Neural crest cell (in vitro differentiated cells): ENCODE data around the gene CBFA2T2. TPM values are rescaled to one million over a fixed set of nuclear protein-coding genes. Genes with fewer than 3 reads are reported as not detected.

Experiments
- DNase-seq: peaks from one replicate; pipeline ENCODE4 v3.0.0; 2021; ENCODE audit warnings: low read depth, mixed read lengths, low spot score
- H3K27ac Mint-ChIP-seq: one replicate; pipeline ENCODE4 v1.8.0; 2021; ENCODE audit warnings: mild to moderate bottlenecking, mixed read lengths; ENCODE audit not compliant: unreplicated experiment
- H3K27me3 Mint-ChIP-seq: 2 replicates; pipeline ENCODE4 v1.8.0; 2021; ENCODE audit warnings: low read depth, mild to moderate bottlenecking, mixed read lengths
- H3K36me3 Mint-ChIP-seq: 2 replicates; pipeline ENCODE4 v1.8.0; 2021; ENCODE audit warnings: low read depth, mild to moderate bottlenecking, mixed read lengths
- H3K4me1 Mint-ChIP-seq: 2 replicates; pipeline ENCODE4 v1.8.0; 2021; ENCODE audit warnings: mixed read lengths
- H3K4me3 Mint-ChIP-seq: one replicate; pipeline ENCODE4 v1.8.0; 2021; ENCODE audit warnings: mild to moderate bottlenecking, mixed read lengths
- H3K9me3 Mint-ChIP-seq: 2 replicates; pipeline ENCODE4 v1.8.0; 2021; ENCODE audit warnings: mixed read lengths
- total RNA-seq: library from RNA; stranded (reverse); gene quantifications from 2 replicates; pipeline ENCODE4 v1.2.1, GENCODE V29; 2021
- TF ChIP-seq, protein P1 (sequence below): fragments of 200-600 bp; sonication (generic); conservative IDR thresholded peaks from 2 replicates; pipeline ENCODE4 v1.5.0; 2021; ENCODE audit warnings: antibody characterized with exemption, mild to moderate bottlenecking

CBFA2T2 gene
- total RNA-seq, 1 donor from 2014 or later: 36.5 TPM

DNA sequence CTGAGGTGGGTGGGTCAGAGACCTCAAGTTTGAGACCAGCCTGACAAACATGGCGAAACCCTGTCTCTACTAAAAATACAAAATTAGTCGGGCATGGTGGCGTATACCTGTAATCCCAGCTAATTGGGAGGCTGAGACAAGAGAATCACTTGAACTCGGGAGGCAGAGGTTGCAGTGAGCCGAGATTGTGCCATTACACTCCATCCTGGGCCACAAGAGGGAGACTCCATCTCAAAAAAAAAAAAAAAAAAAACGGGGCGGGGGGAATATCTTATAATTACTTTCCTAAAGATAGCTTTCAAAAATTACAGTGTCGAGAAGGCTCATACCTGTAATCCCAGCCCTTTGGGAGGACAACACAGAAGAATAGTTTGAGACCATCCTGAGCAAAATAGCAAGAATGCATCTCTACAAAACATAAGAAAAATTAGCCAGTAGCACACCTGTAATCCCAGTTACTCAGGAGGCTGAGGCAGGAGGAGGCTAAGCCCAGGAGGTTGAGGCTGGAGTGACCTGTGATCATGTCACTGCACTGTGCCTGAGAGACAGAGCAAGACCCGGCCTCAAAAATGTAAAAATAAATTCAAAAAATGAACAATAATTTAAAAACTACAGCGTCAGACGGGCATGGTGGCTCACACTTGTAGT, 25.8 kb downstream of the CBFA2T2 start:
- Mint-ChIP-seq H3K4me1 (peaks cover 15% of the 10 kb centered on the region), H3K27ac (no peak overlapping the region)

DNA sequence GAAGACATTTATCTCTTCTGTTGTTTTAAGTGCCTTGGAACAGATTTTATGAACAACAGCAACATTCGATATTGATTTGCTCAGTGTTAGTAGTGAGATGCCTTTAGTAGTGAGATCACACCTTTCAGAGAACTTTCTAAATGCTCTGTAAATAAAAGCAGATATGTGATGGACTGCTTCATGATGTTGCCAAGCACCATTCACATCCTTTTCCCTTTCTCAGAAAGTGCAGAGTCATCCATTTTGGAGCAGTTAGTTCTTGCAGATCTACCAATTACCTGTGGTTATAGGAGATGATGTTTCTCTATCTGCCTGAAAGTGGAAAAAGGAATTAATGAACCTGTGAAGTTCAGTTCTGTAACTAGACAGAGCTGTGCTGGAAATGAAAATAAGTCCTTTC, 27.0 kb downstream of the CBFA2T2 start:
- Mint-ChIP-seq H3K9me3 (no peaks in the 10 kb centered on the region), H3K27me3 (no peaks in the 10 kb centered on the region), H3K4me3 (no peak overlapping the region), H3K27ac (no peak overlapping the region), H3K36me3 (no peaks in the 10 kb centered on the region), H3K4me1 (peaks cover 15% of the 10 kb centered on the region)
- DNase-seq: no peak
- TF ChIP-seq, protein P1, sequence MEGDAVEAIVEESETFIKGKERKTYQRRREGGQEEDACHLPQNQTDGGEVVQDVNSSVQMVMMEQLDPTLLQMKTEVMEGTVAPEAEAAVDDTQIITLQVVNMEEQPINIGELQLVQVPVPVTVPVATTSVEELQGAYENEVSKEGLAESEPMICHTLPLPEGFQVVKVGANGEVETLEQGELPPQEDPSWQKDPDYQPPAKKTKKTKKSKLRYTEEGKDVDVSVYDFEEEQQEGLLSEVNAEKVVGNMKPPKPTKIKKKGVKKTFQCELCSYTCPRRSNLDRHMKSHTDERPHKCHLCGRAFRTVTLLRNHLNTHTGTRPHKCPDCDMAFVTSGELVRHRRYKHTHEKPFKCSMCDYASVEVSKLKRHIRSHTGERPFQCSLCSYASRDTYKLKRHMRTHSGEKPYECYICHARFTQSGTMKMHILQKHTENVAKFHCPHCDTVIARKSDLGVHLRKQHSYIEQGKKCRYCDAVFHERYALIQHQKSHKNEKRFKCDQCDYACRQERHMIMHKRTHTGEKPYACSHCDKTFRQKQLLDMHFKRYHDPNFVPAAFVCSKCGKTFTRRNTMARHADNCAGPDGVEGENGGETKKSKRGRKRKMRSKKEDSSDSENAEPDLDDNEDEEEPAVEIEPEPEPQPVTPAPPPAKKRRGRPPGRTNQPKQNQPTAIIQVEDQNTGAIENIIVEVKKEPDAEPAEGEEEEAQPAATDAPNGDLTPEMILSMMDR: no peak

More for the DNA sequence above, 25.8 kb downstream of the CBFA2T2 start:
- H3K4me3 Mint-ChIP-seq: no peak overlapping the region
- peaks cover under 1% of the 10 kb centered on the region for H3K9me3 Mint-ChIP-seq
- DNase-seq: no peak
- TF ChIP-seq, protein P1: peak; percentile 52
- H3K36me3 Mint-ChIP-seq: peaks cover under 1% of the 10 kb centered on the region
- no peaks in the 10 kb centered on the region for H3K27me3 Mint-ChIP-seq

DNA sequence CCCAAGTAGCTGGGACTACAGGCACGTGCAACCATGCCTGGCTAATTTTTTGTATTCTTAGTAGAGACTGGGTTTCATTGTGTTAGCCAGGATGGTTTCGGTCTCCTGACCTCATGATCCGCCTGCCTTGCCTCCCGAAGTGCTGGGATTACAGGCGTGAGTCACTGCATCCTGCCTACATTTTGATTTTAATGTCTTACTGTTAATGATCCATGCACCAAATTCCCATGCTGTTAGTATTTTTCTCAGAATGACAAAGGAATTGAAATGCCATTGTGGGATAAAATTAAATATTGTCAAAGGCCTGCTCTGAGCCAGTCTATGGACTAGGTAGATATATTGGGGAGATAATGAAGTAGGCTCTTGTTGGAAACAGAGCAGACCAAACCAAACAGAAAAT, 28.2 kb downstream of the CBFA2T2 start:
- H3K9me3 Mint-ChIP-seq: no peaks in the 10 kb centered on the region
- H3K4me3 Mint-ChIP-seq: no peak overlapping the region
- H3K36me3 Mint-ChIP-seq: no peaks in the 10 kb centered on the region
- peaks cover 13% of the 10 kb centered on the region for H3K4me1 Mint-ChIP-seq
- DNase-seq: no peak
- no peaks in the 10 kb centered on the region for H3K27me3 Mint-ChIP-seq
- H3K27ac Mint-ChIP-seq: no peak overlapping the region
- TF ChIP-seq, protein P1: no peak

DNA sequence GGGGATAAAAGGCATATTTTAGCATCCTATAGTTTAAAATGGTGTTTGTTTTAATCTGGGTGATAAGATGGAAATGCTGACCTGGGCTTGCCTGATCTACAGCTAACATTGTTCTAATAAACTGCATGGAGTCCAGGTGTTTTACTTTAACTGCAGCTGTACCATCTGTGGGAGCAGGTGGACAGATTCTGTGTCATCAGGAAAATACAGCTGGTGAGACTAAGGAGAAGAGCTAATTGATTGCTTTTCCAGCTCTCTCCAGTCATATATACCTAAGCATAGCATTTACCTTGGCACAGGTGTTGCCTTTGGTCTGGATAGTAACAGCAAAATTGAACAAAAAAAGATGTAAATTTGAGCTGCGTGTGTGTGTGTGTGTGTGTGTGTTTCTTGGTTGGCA, 31.6 kb downstream of the CBFA2T2 start:
- no peak overlapping the region for H3K27ac Mint-ChIP-seq
- H3K9me3 Mint-ChIP-seq: no peaks in the 10 kb centered on the region
- no peaks in the 10 kb centered on the region for H3K36me3 Mint-ChIP-seq
- TF ChIP-seq, protein P1: no peak
- H3K4me3 Mint-ChIP-seq: no peak overlapping the region
- no peak for DNase-seq
- peaks cover 12% of the 10 kb centered on the region for H3K4me1 Mint-ChIP-seq
- H3K27me3 Mint-ChIP-seq: no peaks in the 10 kb centered on the region

DNA sequence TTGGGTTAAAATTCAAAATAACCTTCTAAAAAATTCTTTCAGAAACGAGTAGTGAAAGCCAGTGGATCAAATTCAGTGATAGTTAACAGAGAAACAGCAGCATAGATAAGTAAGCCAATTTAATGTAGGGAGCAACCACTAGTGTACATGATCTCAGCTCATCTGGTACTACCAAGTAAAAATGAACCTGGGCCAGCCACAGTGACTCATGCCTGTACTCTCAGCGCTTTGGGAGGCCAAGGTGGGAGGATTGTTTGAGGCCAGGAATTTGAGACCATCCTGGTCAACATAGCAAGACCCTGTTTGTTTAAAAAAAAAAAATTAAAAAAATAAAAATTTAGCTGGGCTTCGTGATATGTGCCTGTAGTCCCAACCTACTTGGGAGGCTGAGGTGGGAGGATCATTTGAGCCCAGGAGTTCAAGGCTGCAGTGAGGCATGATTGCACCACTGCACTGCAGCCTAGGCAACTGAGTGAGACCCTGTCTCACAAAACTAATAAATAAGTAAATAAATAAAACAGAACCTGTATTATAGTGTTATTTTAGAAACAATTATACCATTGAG, 32.4 kb downstream of the CBFA2T2 start:
- TF ChIP-seq, protein P1: no peak
- H3K4me1 Mint-ChIP-seq: peaks cover 4% of the 10 kb centered on the region
- no peaks in the 10 kb centered on the region for H3K9me3 Mint-ChIP-seq

More for the DNA sequence above, 32.4 kb downstream of the CBFA2T2 start:
- no peak for DNase-seq
- H3K4me3 Mint-ChIP-seq: no peak overlapping the region
- H3K27me3 Mint-ChIP-seq: no peaks in the 10 kb centered on the region
- H3K36me3 Mint-ChIP-seq: no peaks in the 10 kb centered on the region
- no peak overlapping the region for H3K27ac Mint-ChIP-seq
